Testis (tissue), 2 donors: ENCODE results near the gene CCDC9B.

ENCODE experiments used
- POLR2A ChIP-seq: fragments of 450-650 bp; IDR thresholded peaks from one replicate; pipeline ENCODE4 v1.6.1; 2017; ENCODE audit warnings: antibody characterized with exemption, mild to moderate bottlenecking, moderate library complexity
- TF ChIP-seq, protein P1 (sequence below), 3 experiments: fragments of 450-650 bp in 2 of 3; fragments of 200-600 bp in 1 of 3; sonication (generic) in 1 of 3; IDR thresholded peaks; one replicate each; pipeline ENCODE4 v1.5.1; 2016 to 2019; ENCODE audit warnings: antibody characterized with exemption in 3 of 3, mild to moderate bottlenecking in 2 of 3, moderate library complexity in 1 of 3

DNA sequence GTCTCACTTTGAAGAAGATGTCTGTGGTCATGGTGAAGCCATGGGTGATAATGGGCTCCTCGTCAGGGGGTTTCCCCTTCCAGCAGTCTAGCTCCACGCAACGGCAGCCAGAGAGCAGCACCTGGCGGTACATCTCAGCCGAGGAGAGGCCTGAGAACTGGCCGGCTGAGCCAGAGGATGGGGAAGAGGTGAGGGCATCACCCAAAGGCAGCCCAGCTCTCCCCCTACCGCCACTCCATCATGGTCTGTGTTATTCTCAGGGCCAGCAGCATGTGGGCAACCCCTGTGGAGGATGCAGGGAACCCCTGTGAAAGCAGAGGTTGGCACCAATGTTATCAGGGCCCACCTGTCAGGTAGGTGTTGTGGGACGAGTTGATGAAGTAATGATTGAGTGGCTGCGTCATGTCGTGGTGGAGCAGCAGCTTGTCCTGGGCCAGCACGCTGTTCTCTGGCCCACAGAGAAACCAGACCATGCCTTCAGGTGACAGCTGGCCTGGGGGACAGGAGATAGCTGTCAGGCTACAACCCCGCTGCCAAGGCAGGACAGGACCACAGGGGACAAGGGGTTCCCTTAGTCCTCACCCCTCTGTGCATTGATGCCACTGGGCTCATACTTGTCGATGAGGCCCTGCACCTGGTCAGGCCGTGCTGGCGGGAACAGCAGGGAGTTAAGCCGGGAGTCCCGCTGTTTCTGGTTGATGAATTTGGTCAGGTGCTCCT lies 42.4 kb downstream of the CCDC9B start:
- TF ChIP-seq POLR2A = no peak
- TF ChIP-seq, protein P1, sequence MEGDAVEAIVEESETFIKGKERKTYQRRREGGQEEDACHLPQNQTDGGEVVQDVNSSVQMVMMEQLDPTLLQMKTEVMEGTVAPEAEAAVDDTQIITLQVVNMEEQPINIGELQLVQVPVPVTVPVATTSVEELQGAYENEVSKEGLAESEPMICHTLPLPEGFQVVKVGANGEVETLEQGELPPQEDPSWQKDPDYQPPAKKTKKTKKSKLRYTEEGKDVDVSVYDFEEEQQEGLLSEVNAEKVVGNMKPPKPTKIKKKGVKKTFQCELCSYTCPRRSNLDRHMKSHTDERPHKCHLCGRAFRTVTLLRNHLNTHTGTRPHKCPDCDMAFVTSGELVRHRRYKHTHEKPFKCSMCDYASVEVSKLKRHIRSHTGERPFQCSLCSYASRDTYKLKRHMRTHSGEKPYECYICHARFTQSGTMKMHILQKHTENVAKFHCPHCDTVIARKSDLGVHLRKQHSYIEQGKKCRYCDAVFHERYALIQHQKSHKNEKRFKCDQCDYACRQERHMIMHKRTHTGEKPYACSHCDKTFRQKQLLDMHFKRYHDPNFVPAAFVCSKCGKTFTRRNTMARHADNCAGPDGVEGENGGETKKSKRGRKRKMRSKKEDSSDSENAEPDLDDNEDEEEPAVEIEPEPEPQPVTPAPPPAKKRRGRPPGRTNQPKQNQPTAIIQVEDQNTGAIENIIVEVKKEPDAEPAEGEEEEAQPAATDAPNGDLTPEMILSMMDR (IDR thresholded peaks at IDR 0.05) = no peak
